HK-2 (cell line): ENCODE results near the gene GLT8D2.

Experiments
- DNase-seq: peaks from one replicate; pipeline ENCODE4 v3.0.0-alpha.2; 2018; ENCODE audit not compliant: unreplicated experiment

GLT8D2 gene

DNA sequence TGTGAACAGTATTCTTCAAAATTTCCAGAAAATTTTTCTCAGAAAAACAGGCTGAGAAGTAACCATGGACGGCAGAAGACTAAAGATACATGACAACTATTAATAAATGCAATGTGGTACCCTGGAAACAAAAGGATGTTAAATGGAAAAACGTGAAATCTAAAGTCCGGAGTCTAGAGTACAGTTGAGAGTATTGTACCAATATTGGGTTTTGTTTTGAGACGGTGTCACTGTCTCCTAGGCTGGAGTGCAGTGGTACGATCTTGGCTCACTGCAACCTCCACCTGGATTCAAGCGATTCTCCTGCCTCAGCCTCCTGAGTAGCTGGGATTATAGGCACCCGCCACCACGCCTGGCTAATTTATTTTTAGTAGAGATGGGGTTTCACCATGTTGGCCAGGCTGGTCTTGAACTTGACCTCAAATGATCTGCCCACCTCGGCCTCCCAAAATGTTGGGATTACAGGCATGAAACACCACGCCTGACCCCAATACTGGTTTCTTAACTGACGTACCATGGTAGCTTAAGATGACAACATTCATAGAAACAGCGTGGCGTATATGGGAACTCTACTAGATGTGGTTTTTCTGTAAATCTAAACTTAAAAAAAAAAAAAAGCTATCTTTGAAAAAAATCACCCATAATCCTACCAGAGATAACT is 101.1 kb downstream of the GLT8D2 start:
- no peak for DNase-seq

DNA sequence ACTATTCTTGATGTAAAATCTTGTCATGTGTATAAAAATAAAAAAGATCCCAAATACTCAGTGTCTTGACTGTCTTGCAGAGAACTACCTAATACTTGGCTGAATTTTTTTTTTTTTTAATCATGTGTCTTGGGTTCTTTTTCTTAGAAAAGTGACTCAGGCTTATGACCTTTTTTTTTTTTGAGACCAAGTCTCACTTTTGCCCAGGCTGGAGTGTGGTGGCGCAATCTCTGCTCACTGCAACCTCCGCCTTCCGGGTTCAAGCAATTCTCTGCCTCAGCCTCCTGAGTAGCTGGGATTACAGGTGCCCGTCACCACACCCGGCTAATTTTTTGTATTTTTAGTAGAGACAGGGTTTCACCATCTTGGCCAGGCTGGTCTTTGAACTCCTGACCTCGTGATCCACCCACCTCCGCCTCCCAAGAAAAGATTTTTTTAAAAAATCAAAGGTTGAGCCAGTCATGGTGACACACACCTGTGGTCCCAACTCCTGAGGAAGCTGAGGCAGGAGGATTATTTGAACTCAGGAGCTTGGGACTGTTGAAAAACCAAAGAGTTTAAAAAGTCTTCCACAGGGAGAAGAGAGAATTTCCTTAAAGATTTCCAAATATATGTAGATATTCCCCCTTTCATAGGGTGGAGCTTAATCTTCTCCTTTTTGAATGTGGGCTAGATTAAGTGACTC is 102.0 kb downstream of the GLT8D2 start:
- DNase-seq: no peak

DNA sequence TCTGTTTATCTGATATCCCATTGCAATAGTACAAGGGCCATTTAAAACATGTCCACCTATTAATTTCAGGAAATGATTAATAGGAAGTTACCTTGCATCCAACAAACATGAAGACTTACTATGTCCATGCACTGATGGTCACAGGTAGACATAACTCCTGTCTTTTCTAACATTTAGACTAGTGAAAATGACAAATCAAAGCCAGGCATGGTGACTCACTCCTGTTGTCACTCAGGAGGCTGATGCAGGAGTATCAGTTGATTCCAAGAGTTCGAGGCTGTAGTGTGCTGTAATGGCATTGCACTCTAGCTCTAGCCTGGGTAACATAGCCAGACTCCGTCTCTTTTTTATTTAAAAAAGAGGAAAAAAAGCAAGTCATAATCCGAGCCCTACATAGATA is 105.0 kb downstream of the GLT8D2 start:
- DNase-seq: no peak
